Measurements from ENCODE around the gene ARIH1.
"Not testable (repeated sequence)": the region's sequence is repeated elsewhere in the genome, so short reads cannot be mapped to it uniquely, and the experiment has no call there.

Gene ARIH1

DNA sequence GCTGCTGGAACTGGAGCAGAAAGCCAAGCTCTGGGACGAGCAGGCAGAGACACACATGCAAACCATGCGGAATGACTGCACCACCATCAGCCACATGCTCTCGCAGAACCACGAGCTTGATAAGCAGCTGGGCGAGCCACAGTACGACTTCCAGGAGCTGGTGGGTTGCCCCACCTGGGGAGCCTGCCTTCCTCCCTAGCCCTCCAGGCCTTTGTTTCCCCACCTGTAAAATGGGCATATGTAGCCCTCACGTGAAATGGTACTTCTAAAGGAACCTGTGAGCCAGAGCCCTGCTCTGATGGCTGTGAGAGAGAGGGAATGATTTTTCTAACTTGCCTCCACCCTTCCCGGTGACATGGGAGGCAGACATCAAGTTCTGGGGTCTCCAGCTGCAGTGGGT is 135.7 kb downstream of the ARIH1 start:
- no peak for DNase-seq

DNA sequence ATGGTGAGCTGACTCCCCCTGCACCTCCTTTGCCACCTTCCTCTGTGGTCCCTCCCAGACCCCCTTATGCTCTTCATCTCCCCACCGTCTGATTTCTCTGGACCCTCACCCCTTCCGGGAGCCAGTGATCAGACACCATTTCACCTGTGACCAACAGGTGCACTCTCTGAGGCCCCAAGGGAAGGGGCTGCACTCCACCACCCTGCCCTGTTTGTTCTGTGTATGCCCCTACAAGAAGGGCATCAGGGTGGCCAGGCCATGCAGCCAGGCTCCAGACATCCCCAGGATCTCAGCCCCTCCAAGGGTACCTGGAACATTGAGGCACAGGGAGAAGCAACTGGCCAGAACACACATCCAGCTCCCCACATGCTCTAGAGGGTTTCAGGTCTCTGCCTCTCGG is 138.2 kb downstream of the ARIH1 start:
- not testable (repeated sequence) for DNase-seq

DNA sequence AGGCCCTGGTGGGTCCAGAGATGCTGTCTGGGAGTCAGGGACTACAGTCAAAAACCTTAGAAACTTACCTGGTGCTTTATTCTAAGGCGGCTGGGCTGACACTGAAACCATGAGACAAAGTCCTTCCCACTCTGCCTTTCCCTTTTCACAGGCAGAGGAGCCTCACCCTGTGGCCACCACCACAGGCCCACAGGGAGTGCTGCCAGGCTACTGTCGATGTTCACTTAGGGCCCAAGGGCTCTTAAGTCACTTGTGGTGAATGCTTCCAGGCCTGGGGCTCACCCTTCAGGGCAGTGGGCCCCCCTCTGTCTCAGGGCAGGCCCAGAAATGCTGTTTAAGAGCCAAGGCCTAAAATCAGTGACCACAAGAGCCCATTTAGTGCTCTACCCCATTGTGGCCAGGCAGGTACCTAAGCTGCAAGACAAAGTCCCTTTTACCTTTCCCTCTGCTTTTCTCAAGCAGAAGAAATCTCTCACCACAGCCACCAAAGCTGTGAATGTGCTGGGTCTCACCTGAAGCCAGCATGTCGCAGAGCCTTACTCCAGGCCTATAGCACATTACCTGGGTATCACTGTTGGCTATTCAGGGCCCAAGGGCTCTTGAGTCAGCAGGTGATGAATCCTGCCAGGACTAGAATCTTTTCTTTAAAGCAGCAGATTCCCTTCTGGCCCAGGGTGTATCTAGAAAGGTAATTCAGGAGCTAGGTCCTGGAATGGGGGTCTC is 140.8 kb downstream of the ARIH1 start:
- DNase-seq: no peak

DNA sequence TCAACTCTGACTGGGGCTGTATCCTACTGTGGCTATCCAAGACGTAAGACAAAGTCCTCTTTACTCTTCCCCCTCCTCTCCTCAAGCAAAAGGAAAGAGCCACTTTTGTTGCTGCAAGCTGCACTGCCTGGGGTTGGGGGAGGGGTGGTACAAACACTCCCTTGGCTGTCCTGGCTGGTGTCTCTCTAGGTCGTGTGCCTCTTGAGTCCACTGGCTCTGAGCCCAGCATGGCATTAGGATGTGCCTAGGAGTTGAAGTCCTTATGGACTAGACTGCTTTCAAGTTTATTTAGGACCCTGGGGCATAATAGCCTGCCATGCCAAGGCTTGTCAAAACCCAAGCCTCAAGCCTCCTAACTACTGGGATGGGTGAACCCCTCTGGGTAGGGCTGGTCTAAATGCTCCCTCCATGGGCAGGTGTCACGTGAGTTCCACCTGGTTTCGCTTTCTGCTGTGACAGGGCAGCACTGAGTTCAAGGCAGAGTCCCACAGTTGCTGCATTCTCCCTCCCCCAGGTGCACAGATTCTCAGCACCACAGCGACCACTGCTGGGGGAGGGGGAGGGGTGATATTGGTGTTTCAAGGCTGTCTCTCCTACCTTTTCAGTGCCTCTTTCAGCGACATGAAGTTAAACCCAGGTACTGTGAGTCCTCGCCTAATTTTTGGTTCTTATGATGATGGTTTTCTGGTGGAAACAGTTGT is 141.6 kb downstream of the ARIH1 start:
- not testable (repeated sequence) for DNase-seq

DNA sequence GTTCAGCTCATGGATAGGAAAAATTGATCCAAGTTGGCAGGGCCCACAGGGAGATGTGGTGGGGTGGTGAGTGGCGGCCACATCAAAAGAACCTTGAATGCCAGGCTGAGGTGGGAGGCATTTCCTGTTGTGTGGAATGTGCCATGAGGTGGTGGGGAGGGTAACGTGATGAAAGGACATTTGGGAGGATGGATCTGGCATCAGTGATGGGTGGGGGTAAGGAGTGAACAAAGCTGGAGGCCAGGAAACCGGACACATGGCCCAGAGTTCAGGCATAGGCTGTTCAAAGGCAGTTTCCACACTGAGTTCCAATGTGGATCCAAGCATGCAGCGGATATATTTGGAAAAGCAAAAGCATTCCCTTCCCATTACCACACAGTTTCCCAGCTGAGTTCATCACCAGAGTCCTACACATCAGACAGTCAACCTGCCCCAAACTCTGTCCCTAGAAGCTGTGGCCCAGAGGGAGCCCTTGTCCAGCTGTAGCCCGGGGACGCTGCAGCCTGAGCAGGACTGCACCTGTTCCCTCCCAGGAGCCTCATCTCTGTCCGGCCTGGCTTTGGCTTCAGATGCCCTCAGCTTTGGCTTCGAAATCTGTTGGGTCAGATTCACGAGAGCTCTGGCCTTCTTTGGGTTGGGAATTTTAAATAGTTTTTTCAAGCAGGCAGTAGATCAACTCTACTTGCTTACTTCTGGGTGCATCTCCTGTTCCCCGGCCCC is 142.5 kb downstream of the ARIH1 start:
- no peak for DNase-seq

DNA sequence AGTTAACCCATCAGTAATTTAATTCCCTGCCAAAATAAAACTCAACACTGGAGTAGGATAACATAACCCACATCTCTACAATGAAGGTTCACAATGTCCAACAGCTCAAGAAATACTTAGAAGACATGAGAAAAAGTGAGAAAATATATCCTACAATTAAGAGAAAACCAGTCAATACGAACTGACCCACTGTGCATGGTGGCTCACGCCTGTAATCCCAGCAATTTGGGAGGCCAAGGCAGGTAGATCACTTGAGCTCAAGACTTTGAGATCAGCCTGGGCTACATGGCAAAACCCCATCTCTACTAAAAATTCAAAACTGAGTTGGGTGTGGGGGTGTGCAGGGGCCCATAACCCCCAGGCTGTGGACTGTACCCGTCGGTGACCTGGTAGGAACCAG is 149.7 kb downstream of the ARIH1 start:
- DNase-seq: not testable (repeated sequence)

DNA sequence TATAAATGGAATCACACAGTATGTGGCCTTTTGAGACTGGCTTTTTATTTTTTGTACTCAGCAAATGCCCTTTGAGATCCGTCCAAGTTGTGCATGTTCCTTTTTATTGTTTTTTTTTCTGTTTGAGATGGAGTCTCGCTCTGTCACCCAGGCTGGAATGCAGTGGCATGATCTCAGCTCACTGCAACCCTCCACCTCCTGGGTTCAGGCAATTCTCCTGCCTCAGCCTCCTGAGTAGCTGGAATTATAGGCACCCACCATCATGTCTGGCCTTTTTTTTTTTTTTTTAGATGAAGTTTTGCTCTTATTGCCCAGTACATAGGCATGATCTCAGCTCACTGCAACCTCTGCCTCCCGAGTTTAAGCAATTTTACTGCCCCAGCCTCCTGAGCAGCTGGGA is 152.0 kb downstream of the ARIH1 start:
- not testable (repeated sequence) for DNase-seq

DNA sequence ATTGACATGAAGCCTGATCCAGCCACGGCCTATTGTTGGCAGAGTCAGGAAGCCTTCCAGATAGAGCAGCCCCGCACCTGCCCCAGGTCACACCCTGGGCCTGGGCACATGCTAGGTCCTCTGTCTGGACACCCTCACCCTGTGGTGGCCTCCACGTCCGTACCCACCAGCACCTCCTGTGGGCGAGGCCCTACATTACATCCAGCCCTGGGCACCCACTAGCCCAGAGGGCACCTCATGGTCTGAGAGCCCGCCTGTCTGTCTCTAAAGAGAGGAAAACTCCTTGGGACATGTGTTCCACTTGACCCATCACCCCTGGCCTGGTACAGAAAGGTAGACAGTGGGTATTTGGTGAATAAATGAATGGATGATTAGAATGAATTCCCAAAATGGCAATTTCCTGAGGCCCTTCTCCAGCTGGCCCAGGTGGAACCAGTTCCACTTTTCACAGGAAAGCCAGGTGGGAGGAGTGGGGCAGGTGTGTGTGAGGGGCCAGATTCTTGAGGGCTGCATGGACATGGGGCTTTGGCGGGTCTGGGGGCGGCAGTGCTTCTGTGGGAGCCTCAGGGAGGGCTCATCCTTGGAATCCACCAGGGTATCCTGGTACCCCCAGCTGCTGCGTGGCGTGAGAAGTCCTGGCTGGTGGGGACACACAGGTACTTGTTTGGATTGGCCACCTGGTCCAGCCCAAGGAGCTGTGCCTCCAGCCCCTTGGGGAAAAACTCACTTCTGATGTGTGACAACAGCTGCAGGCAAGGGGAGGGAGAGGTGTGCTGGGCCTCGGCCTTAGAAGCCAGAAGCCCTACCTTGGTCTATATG is 154.3 kb downstream of the ARIH1 start:
- DNase-seq: not testable (repeated sequence)

DNA sequence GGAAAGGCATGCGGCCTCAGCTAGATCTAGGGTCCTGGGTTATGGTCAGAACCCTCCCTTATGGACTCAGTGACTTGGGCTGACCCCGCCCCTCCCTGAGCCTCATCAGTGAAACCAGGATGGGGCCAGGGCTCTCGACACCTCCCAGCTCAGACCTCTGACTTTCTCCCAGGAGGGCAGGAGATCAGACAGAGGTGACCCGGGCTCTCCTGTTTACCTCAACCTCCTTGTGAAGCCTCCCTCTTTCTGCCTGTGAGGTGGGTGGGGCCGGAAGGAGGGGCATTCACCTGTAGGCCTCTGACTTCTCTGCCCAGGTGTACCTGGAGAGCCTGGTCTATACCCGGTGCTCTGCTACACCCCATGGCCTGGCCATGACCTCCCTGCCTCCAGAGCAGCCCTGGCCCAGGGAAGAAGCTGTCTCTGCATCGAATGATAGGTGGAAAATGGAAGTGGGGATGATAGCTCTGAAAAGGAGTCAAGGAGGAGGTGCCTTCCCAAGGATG is 155.0 kb downstream of the ARIH1 start:
- DNase-seq: not testable (repeated sequence)

DNA sequence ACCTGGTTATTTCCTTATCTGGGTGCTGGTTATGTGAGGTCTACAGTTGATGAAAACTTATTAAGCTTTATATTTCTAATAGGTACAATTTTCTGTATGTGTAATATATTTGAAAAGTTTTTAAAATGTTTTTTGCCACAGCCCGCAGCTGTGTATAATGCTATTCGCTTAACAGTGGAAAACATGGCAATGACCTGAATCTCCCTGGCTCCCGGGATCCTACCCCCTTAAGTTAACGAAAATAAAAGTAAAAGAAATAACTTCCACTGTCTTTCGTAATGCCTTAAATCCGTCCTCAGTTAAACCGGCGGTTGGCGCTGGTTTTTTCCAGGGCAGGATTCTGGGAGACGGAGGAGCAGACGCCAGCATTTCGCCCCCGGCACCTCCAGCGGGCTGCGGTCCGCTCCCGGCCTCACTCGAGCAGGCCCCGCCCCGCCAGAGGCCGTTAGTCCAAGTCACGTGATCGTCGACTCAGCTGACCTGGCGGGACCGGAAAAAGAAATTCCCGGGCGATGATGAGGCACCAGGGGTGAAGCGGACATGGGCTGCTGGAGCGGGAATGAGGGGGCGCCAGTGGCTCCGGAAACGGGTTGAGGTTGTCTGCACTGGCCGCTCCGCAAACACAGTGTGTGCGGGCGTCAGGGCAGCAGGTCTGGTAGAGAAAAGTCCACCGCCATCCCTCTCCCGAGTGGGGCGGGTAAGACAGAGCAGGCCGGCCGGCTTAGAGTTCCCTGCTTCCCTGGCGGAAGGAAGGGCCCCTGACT is 162.6 kb downstream of the ARIH1 start:
- not testable (repeated sequence) for DNase-seq

DNA sequence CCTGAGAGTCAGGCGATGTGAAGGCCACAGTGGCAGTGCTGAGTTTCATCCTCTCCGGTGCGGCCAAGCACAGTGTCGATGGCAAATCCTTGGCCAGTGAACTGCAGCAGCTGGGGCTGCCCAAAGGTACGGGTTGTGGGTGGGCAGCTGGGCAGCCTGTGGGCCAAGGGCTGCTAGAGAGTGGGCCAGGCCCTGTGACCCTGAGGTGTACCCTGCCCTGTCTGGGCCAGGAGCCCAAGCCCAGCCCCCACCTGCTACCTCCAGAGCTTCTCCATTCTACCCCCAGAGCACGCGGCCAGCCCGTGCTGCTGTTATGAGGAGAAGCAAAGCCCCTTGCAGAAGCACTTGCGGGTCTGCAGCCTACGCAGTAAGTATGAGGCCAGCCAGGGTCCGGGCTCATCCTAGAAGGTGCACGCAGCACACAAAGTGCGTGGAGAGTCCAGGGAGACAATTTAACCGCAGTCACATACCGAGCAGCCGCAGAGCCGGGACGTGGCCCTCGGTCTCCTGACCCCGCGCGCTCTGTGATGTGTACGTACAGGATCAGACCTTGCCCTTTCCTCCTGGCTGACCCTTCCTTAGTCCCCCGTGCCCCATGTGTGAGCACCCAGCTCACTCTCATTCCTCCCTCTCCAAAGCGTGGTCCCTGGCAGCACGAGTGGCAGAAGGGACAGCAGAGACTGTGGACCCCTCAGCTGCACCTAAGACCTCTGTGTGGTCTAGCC is 165.8 kb downstream of the ARIH1 start:
- DNase-seq: not testable (repeated sequence)

DNA sequence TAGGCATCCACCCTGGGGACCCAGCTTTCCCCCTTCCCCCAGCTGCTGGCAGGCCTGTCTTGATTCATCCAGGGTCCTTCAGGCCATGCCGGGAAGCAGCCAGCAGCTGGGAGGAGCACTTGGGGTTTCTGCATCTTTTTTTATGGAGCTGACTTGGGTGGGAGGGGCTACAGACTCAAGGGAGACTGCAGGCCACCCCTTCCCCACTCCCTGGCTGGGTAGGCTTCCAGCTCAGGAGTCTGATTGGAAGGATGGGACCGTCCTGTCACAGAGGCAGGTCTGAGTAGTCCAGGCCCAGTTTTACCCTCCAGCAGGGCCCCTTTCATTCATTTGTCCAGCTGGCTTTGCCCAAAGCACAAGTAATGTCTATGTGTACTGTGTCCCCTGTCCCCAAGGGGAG is 168.1 kb downstream of the ARIH1 start:
- not testable (repeated sequence) for DNase-seq

DNA sequence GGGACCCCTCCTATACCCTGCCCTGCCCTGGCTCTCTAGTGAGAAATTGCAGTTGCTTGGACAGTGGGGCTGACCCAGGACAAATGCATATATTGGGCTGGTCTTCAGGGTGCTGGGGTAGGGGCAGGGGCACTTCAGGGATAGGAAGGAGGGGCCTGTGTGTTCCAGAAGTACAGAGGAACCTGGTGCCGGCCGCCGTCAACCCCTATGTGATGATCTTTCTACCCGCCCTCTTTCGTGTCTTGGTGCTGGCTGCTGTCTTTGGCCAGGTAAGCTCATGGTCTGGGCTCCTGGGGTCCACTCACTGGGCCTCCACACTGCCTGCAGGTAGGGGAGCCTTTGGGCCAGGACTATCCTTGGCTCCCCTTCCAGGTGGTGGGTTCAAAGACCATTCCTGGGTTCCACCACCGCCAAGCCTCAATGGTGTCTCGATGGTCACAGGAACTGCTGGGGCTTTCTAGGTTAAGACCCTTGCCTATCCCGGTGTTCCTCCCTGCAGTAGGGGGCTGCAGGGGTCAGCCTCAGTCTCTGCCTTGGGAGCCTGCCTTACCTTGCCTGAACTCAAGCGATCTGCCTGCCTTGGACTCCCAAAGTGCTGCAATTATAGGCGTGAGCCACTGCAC is 174.6 kb downstream of the ARIH1 start:
- DNase-seq: not testable (repeated sequence)
